ENCODE data around the gene MMD. TPM values are rescaled to one million over a fixed set of nuclear protein-coding genes. Genes with fewer than 3 reads are reported as not detected.
A peak's percentile ranks its signal among the peaks of the same experiment; 100 is the strongest.
"Not testable (repeated sequence)": the region's sequence is repeated elsewhere in the genome, so short reads cannot be mapped to it uniquely, and the experiment has no call there.

MMD gene
- 10.0 TPM for total RNA-seq
- polyA plus RNA-seq (ENCODE audit: insufficient read depth in 1 of 8, insufficient read length in 8 of 8, low replicate concordance in 1 of 8), result 10 to 100 TPM; 14.0 to 18.8 (median 17.6) TPM
- long read RNA-seq, donor 1, partial matches to known transcripts, result 0 of 3 reads
- long read RNA-seq, donor 1, other reads (novel, unspliced or antisense), result 0 of 3 reads
- long read RNA-seq, donor 2, result 0 reads
- long read RNA-seq, donor 3, transcript MMD-201 (7 exons, 2,735 nt), result minor isoform, 5 of 11 reads
- long read RNA-seq, donor 3, transcript MMD-203 (2 exons, 570 nt), result major isoform, 6 of 11 reads
- long read RNA-seq, donor 3, partial matches to known transcripts, result 0 of 11 reads
- long read RNA-seq, donor 3, other reads (novel, unspliced or antisense), result 0 of 11 reads
- long read RNA-seq, donor 4, transcript MMD-201 (7 exons, 2,735 nt), result major isoform, 6 of 7 reads
- long read RNA-seq, donor 4, partial matches to known transcripts, result 0 of 7 reads
- long read RNA-seq, donor 4, other reads (novel, unspliced or antisense), result 0 of 7 reads
- long read RNA-seq, donor 5, transcript MMD-201 (7 exons, 2,735 nt), result major isoform, 16 of 17 reads
- long read RNA-seq, donor 5, partial matches to known transcripts, result 0 of 17 reads
- long read RNA-seq, donor 5, other reads (novel, unspliced or antisense), result 0 of 17 reads
- long read RNA-seq, donor 6, transcript MMD-203 (2 exons, 570 nt), result major isoform, 5 of 8 reads
- long read RNA-seq, donor 6, partial matches to known transcripts, result 0 of 8 reads
- long read RNA-seq, donor 6, other reads (novel, unspliced or antisense), result 0 of 8 reads
- long read RNA-seq, donor 7, transcript MMD-201 (7 exons, 2,735 nt), result major isoform, 7 of 9 reads
- long read RNA-seq, donor 7, partial matches to known transcripts, result 0 of 9 reads
- long read RNA-seq, donor 7, other reads (novel, unspliced or antisense), result 0 of 9 reads
- long read RNA-seq, donor 8, partial matches to known transcripts, result 0 of 4 reads
- long read RNA-seq, donor 8, other reads (novel, unspliced or antisense), result 0 of 4 reads
- long read RNA-seq, donor 9, partial matches to known transcripts, result 0 of 5 reads
- long read RNA-seq, donor 9, other reads (novel, unspliced or antisense), result 0 of 5 reads
- long read RNA-seq, donor 10, transcript MMD-201 (7 exons, 2,735 nt), result major isoform, 9 of 11 reads
- long read RNA-seq, donor 10, partial matches to known transcripts, result 0 of 11 reads
- long read RNA-seq, donor 10, other reads (novel, unspliced or antisense), result 0 of 11 reads
- long read RNA-seq, donor 11, partial matches to known transcripts, result 0 of 2 reads
- long read RNA-seq, donor 11, other reads (novel, unspliced or antisense), result 0 of 2 reads

- Histone ChIP-seq H3K9me3 (replicated peaks; ENCODE audit: control insufficient read depth, low read depth, low read length) (no peaks in the 10 kb centered on the region), H3K27ac (ENCODE audit: low read length) (peak within 1 kb of the TSS; percentile 56), H3K4me1 (ENCODE audit: control insufficient read depth, insufficient read depth, low read length) (peaks cover 10% of the 10 kb centered on the region), H3K4me3 (ENCODE audit: low read length) (peak within 1 kb of the TSS; percentile 76), H3K27me3 (ENCODE audit: control insufficient read depth, insufficient read depth, low read length) (no peaks in the 10 kb centered on the region), H3K36me3 (ENCODE audit: control insufficient read depth, insufficient read depth, low read length) (no peaks in the 10 kb centered on the region)
- WGBS (ENCODE audit: insufficient coverage), result 0% methylated on average over 59 of the region's 62 CpGs
- no peak for DNase-seq
Measured at GRCh38 chr17:55421179-55421934, at the start of gene MMD. Gene MMD, minus strand, starts transcription at chr17:55421835. Its CDS starts 140 bp downstream, at chr17:55421695.

DNA sequence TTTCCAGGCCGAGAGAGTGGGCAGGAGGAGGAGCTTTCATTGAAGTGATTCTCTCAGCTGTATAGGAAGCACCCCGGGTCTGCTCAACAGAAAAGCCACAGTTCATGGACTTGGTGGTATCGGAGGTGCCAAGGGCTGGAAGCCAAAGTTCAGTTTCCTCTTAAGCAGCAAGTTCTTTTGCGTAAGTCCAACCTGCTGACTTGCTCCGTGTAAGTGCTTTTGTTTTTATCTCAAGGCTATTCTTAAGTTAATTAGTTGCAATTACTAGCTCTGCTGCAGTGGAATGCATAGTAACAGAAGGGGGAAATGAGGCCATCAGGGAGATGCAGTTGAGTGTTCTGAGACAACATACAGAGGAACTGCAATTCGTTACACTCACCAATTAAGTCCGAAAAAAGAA is 45.0 kb upstream of the MMD start:
- Histone ChIP-seq H3K4me3 (ENCODE audit: low read length) (no peak overlapping the region), H3K27ac (ENCODE audit: low read length) (no peak overlapping the region)
- 100% methylated on average over 1 of the region's 7 CpGs for WGBS (ENCODE audit: insufficient coverage)

GRCh38 chr17:55465771-55466170 is 44.1 kb upstream of the MMD start:
- 63% methylated on average over 3 of the region's 4 CpGs for WGBS (ENCODE audit: insufficient coverage)
- H3K27ac ChIP-seq (ENCODE audit: low read length); DNase-seq; H3K9me3 ChIP-seq (replicated peaks; ENCODE audit: control insufficient read depth, low read depth, low read length); H3K4me1 ChIP-seq (ENCODE audit: control insufficient read depth, insufficient read depth, low read length); H3K27me3 ChIP-seq (ENCODE audit: control insufficient read depth, insufficient read depth, low read length); H3K36me3 ChIP-seq (ENCODE audit: control insufficient read depth, insufficient read depth, low read length); H3K4me3 ChIP-seq (ENCODE audit: low read length): not testable (repeated sequence)

More for the DNA sequence above, 45.0 kb upstream of the MMD start:
- Histone ChIP-seq H3K36me3 (ENCODE audit: control insufficient read depth, insufficient read depth, low read length) (no peaks in the 10 kb centered on the region), H3K4me1 (ENCODE audit: control insufficient read depth, insufficient read depth, low read length) (no peaks in the 10 kb centered on the region), H3K9me3 (replicated peaks; ENCODE audit: control insufficient read depth, low read depth, low read length) (no peaks in the 10 kb centered on the region), H3K27me3 (ENCODE audit: control insufficient read depth, insufficient read depth, low read length) (peaks cover 2% of the 10 kb centered on the region)
- no peak for DNase-seq

DNA sequence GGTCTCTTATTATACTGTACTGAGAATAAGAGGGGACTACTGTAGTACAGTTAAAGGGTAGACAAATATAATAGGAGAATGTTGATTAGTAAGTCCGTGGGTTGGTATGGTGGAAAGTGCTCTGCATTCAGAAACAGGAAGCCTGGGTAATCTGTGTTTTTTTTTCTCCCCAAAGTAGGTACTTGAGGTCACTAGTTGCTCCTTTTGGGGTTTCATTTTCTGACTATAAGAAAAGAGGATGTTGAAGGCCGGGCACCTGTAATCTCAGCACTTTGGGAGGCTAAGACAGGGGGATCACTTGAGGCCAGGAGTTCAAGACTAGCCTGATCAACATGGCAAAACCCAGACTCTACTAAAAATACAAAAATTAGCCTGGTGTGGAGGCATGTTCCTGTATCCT is 42.0 kb upstream of the MMD start:
- H3K4me3 ChIP-seq (ENCODE audit: low read length), result no peak overlapping the region
- no peaks in the 10 kb centered on the region for H3K9me3 ChIP-seq (replicated peaks; ENCODE audit: control insufficient read depth, low read depth, low read length)
- no peak for DNase-seq
- H3K36me3 ChIP-seq (ENCODE audit: control insufficient read depth, insufficient read depth, low read length), result no peaks in the 10 kb centered on the region
- peaks cover 2% of the 10 kb centered on the region for H3K27me3 ChIP-seq (ENCODE audit: control insufficient read depth, insufficient read depth, low read length)
- WGBS (ENCODE audit: insufficient coverage), result no CpG with 5 or more reads among the region's 2 CpGs
- H3K4me1 ChIP-seq (ENCODE audit: control insufficient read depth, insufficient read depth, low read length), result no peaks in the 10 kb centered on the region
- no peak overlapping the region for H3K27ac ChIP-seq (ENCODE audit: low read length)

GRCh38 chr17:55462711-55463110 is 41.1 kb upstream of the MMD start:
- H3K4me3 ChIP-seq (ENCODE audit: low read length), result no peak overlapping the region
- DNase-seq, result no peak
- H3K27me3 ChIP-seq (ENCODE audit: control insufficient read depth, insufficient read depth, low read length), result peaks cover 2% of the 10 kb centered on the region
- no peak overlapping the region for H3K27ac ChIP-seq (ENCODE audit: low read length)
- H3K4me1 ChIP-seq (ENCODE audit: control insufficient read depth, insufficient read depth, low read length), result no peaks in the 10 kb centered on the region
- no peaks in the 10 kb centered on the region for H3K9me3 ChIP-seq (replicated peaks; ENCODE audit: control insufficient read depth, low read depth, low read length)
- no peaks in the 10 kb centered on the region for H3K36me3 ChIP-seq (ENCODE audit: control insufficient read depth, insufficient read depth, low read length)

GRCh38 chr17:55462234-55462633 is 40.6 kb upstream of the MMD start:
- Histone ChIP-seq H3K27ac (ENCODE audit: low read length) (no peak overlapping the region), H3K27me3 (ENCODE audit: control insufficient read depth, insufficient read depth, low read length) (peaks cover 2% of the 10 kb centered on the region), H3K9me3 (replicated peaks; ENCODE audit: control insufficient read depth, low read depth, low read length) (no peaks in the 10 kb centered on the region), H3K4me1 (ENCODE audit: control insufficient read depth, insufficient read depth, low read length) (no peaks in the 10 kb centered on the region), H3K36me3 (ENCODE audit: control insufficient read depth, insufficient read depth, low read length) (no peaks in the 10 kb centered on the region), H3K4me3 (ENCODE audit: low read length) (no peak overlapping the region)
- no peak for DNase-seq
- no CpG with 5 or more reads among the region's 1 CpG for WGBS (ENCODE audit: insufficient coverage)

GRCh38 chr17:55458978-55459377 is 37.3 kb upstream of the MMD start:
- DNase-seq, result no peak
- Histone ChIP-seq H3K36me3 (ENCODE audit: control insufficient read depth, insufficient read depth, low read length) (no peaks in the 10 kb centered on the region), H3K27ac (ENCODE audit: low read length) (no peak overlapping the region), H3K4me3 (ENCODE audit: low read length) (no peak overlapping the region), H3K27me3 (ENCODE audit: control insufficient read depth, insufficient read depth, low read length) (no peaks in the 10 kb centered on the region), H3K4me1 (ENCODE audit: control insufficient read depth, insufficient read depth, low read length) (peaks cover 2% of the 10 kb centered on the region), H3K9me3 (replicated peaks; ENCODE audit: control insufficient read depth, low read depth, low read length) (no peaks in the 10 kb centered on the region)
- WGBS (ENCODE audit: insufficient coverage), result no CpG with 5 or more reads among the region's 7 CpGs

- H3K4me3 ChIP-seq (ENCODE audit: low read length), result no peak overlapping the region
- no peaks in the 10 kb centered on the region for H3K9me3 ChIP-seq (replicated peaks; ENCODE audit: control insufficient read depth, low read depth, low read length)
- H3K4me1 ChIP-seq (ENCODE audit: control insufficient read depth, insufficient read depth, low read length), result peaks cover 2% of the 10 kb centered on the region
- no peaks in the 10 kb centered on the region for H3K36me3 ChIP-seq (ENCODE audit: control insufficient read depth, insufficient read depth, low read length)
- no peaks in the 10 kb centered on the region for H3K27me3 ChIP-seq (ENCODE audit: control insufficient read depth, insufficient read depth, low read length)
- H3K27ac ChIP-seq (ENCODE audit: low read length), result no peak overlapping the region
- DNase-seq, result no peak
- 81% methylated on average over 11 of the region's 22 CpGs for WGBS (ENCODE audit: insufficient coverage)
Measured at GRCh38 chr17:55458287-55458900, 36.8 kb upstream of the MMD start.

Measured in muscle of leg (tissue), 16 donors.